Thyroid gland (tissue), 4 donors: ENCODE measurements around the gene FFAR4.

Experiments used
- POLR2A ChIP-seq, 2 donors: fragments of 450-650 bp; IDR thresholded peaks; one replicate each; pipeline ENCODE4 v1.6.1; 2017; ENCODE audit warnings: antibody characterized with exemption in 2 of 2, mild to moderate bottlenecking in 2 of 2, moderate library complexity in 1 of 2
- TF ChIP-seq, protein P1 (sequence below), 6 experiments: fragments of 200-600 bp in 3 of 6; fragments of 450-650 bp in 3 of 6; sonication (generic) in 3 of 6; IDR thresholded peaks; one replicate each; pipeline ENCODE4 v1.5.1; 2016 to 2019; ENCODE audit warnings: antibody characterized with exemption in 6 of 6, mild to moderate bottlenecking in 2 of 6, inconsistent platforms in 1 of 6, moderate library complexity in 1 of 6

GRCh38 chr10:93608421-93608820, 42.0 kb downstream of the FFAR4 start:
- TF ChIP-seq, protein P1, sequence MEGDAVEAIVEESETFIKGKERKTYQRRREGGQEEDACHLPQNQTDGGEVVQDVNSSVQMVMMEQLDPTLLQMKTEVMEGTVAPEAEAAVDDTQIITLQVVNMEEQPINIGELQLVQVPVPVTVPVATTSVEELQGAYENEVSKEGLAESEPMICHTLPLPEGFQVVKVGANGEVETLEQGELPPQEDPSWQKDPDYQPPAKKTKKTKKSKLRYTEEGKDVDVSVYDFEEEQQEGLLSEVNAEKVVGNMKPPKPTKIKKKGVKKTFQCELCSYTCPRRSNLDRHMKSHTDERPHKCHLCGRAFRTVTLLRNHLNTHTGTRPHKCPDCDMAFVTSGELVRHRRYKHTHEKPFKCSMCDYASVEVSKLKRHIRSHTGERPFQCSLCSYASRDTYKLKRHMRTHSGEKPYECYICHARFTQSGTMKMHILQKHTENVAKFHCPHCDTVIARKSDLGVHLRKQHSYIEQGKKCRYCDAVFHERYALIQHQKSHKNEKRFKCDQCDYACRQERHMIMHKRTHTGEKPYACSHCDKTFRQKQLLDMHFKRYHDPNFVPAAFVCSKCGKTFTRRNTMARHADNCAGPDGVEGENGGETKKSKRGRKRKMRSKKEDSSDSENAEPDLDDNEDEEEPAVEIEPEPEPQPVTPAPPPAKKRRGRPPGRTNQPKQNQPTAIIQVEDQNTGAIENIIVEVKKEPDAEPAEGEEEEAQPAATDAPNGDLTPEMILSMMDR (IDR thresholded peaks at IDR 0.05): no peak
- no peak for TF ChIP-seq POLR2A (IDR thresholded peaks at IDR 0.05)
